ENCODE measurements around the gene OXSR1. TPM values are rescaled to one million over a fixed set of nuclear protein-coding genes. Genes with fewer than 3 reads are reported as not detected.

OXSR1 gene
- polyA plus RNA-seq, 2 of the 4 experiments (the other 2 are of a cell fraction) = 30.2 to 44.0 TPM

DNA sequence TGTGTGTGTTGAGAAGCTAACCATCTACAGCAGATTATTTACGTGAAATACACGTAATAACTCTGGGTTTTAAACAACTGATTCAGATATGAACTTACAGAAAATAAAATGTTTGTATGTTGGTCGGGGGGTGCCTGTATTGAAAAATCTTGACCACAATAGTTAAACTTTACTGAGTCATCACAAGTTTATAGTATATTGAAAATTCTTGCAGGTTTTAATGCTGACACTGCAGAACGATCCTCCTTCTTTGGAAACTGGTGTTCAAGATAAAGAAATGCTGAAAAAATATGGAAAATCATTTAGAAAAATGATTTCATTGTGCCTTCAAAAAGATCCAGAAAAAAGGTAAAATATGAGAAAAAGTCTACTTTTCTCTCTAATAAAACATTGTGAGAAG lies 59.0 kb downstream of the OXSR1 start:
- no peak overlapping the region for H3K4me3 ChIP-seq
- POLR2A ChIA-PET = no interaction called here
- TF ChIP-seq HOXB5 (CRISPR knock-in tag; IDR thresholded peaks at IDR 0.05) (no peak), MAFK (IDR thresholded peaks at IDR 0.05; ENCODE audit: partially characterized antibody) (peak; percentile 95)
- H3K4me1 ChIP-seq = peaks cover 16% of the 10 kb centered on the region; the same call in 2 of the 3 replicates
- DNase-seq (ENCODE audit: low read depth in 1 of 2, low spot score in 1 of 2) = no peak
- no peak overlapping the region for H3K27ac ChIP-seq
- ATAC-seq = no peak
- H3K4me2 ChIP-seq = no peak overlapping the region
- CTCF ChIA-PET = interaction anchor here (1.4 to 2.1 kb wide), 3 partner anchors 8 to 92 kb away, joined by 3 to 4 read pairs (median 3); no protein-coding TSS in a partner anchor
- no peaks in the 10 kb centered on the region for H3K9me3 ChIP-seq
- no peak for FAIRE-seq
- 91% methylated on average over 4 of the region's 4 CpGs for WGBS (ENCODE audit: missing lambda C conversion rate)

DNA sequence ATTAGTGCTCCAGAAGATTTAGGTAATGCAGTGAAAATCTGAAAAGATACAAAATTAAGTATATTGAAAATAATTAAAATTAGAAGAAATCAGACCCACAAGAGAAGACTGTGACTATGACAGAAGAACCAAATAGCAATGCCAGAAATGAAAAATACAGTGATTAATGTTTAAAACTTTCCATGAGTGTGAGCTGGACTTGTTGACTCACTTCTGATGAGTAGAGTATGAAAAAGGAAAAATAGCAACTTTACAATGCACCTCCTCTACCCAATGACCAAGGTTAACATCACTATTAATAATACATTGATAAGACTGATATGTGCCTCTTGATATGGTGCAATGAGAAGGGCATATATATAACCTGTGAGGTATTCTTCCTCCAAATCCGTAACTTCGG lies 60.9 kb downstream of the OXSR1 start:
- 97% methylated on average over 2 of the region's 2 CpGs for WGBS (ENCODE audit: missing lambda C conversion rate)
- Histone ChIP-seq H3K4me2 (no peak overlapping the region), H3K9me3 (no peaks in the 10 kb centered on the region), H3K4me3 (no peak overlapping the region), H3K4me1 (peaks cover 16% of the 10 kb centered on the region; the same call in 2 of the 3 replicates), H3K27ac (no peak overlapping the region)
- ChIA-PET CTCF (interaction anchor here (0.8 to 1.0 kb wide), 2 partner anchors 11 to 22 kb away, joined by 3 read pairs; no protein-coding TSS in a partner anchor), POLR2A (no interaction called here)
- FAIRE-seq (no peak), ATAC-seq (peak in 1 of 2 experiments; percentile 34; a peak in 1 of 6 replicates), DNase-seq (ENCODE audit: low read depth in 1 of 2, low spot score in 1 of 2) (no peak)
- TF ChIP-seq CBX8 (IDR thresholded peaks at IDR 0.05) (no peak), ESRRA (IDR thresholded peaks at IDR 0.05; ENCODE audit: borderline replicate concordance, low read length) (no peak), POLR2AphosphoS2 (conservative IDR thresholded peaks at IDR 0.05; ENCODE audit: low read length) (no peak), MAFK (IDR thresholded peaks at IDR 0.05; ENCODE audit: partially characterized antibody) (no peak), RNF2 (IDR thresholded peaks at IDR 0.05; ENCODE audit: borderline replicate concordance, low read depth) (no peak), SREBF2 (IDR thresholded peaks at IDR 0.05) (no peak), MYC (IDR thresholded peaks at IDR 0.05; ENCODE audit: borderline replicate concordance, low read length) (no peak), NPAS2 (CRISPR knock-in tag; IDR thresholded peaks at IDR 0.05; ENCODE audit: borderline replicate concordance) (no peak)
- TF ChIP-seq, protein P1, sequence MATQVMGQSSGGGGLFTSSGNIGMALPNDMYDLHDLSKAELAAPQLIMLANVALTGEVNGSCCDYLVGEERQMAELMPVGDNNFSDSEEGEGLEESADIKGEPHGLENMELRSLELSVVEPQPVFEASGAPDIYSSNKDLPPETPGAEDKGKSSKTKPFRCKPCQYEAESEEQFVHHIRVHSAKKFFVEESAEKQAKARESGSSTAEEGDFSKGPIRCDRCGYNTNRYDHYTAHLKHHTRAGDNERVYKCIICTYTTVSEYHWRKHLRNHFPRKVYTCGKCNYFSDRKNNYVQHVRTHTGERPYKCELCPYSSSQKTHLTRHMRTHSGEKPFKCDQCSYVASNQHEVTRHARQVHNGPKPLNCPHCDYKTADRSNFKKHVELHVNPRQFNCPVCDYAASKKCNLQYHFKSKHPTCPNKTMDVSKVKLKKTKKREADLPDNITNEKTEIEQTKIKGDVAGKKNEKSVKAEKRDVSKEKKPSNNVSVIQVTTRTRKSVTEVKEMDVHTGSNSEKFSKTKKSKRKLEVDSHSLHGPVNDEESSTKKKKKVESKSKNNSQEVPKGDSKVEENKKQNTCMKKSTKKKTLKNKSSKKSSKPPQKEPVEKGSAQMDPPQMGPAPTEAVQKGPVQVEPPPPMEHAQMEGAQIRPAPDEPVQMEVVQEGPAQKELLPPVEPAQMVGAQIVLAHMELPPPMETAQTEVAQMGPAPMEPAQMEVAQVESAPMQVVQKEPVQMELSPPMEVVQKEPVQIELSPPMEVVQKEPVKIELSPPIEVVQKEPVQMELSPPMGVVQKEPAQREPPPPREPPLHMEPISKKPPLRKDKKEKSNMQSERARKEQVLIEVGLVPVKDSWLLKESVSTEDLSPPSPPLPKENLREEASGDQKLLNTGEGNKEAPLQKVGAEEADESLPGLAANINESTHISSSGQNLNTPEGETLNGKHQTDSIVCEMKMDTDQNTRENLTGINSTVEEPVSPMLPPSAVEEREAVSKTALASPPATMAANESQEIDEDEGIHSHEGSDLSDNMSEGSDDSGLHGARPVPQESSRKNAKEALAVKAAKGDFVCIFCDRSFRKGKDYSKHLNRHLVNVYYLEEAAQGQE (IDR thresholded peaks at IDR 0.05) = no peak

DNA sequence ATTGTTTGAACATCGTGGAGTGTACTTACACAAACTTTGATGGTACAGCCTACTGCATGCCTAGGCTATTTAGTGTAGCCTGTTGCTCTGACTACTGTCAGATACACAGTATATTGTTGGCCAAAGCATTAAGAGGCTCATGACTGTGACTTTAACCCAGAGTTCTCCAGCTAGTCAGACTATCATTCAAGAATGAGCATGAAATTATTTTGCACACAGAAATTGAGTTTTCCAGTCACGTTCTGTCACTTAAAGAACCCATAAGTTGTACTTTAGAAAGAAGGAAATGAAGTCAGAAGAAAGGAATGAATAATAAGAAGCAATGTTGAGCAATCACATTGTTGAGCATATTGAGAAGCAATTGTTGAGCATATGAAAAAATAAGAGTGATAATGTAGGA lies 62.7 kb downstream of the OXSR1 start:
- peak; percentile 32 for FAIRE-seq
- Histone ChIP-seq H3K4me2 (no peak overlapping the region), H3K4me1 (peaks cover 16% of the 10 kb centered on the region; the same call in 2 of the 3 replicates), H3K4me3 (no peak overlapping the region), H3K27ac (no peak overlapping the region), H3K9me3 (no peaks in the 10 kb centered on the region)
- TF ChIP-seq KDM5A (IDR thresholded peaks at IDR 0.05) = no peak
- TF ChIP-seq, protein P2, sequence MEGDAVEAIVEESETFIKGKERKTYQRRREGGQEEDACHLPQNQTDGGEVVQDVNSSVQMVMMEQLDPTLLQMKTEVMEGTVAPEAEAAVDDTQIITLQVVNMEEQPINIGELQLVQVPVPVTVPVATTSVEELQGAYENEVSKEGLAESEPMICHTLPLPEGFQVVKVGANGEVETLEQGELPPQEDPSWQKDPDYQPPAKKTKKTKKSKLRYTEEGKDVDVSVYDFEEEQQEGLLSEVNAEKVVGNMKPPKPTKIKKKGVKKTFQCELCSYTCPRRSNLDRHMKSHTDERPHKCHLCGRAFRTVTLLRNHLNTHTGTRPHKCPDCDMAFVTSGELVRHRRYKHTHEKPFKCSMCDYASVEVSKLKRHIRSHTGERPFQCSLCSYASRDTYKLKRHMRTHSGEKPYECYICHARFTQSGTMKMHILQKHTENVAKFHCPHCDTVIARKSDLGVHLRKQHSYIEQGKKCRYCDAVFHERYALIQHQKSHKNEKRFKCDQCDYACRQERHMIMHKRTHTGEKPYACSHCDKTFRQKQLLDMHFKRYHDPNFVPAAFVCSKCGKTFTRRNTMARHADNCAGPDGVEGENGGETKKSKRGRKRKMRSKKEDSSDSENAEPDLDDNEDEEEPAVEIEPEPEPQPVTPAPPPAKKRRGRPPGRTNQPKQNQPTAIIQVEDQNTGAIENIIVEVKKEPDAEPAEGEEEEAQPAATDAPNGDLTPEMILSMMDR (IDR thresholded peaks at IDR 0.05) = no peak
- no peak for TF ChIP-seq NR3C1 (IDR thresholded peaks at IDR 0.05)
- TF ChIP-seq CEBPB (IDR thresholded peaks at IDR 0.05) = peak; percentile 35 to 62; a peak in 3 of 4 replicates
- TF ChIP-seq KDM1A (IDR thresholded peaks at IDR 0.05; ENCODE audit: low read depth) = no peak
- TF ChIP-seq CHD4 (IDR thresholded peaks at IDR 0.05; ENCODE audit: borderline replicate concordance) = no peak
- TF ChIP-seq, protein P3, sequence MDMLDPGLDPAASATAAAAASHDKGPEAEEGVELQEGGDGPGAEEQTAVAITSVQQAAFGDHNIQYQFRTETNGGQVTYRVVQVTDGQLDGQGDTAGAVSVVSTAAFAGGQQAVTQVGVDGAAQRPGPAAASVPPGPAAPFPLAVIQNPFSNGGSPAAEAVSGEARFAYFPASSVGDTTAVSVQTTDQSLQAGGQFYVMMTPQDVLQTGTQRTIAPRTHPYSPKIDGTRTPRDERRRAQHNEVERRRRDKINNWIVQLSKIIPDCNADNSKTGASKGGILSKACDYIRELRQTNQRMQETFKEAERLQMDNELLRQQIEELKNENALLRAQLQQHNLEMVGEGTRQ (IDR thresholded peaks at IDR 0.05) = no peak
- ATAC-seq = peak; percentile 68 to 78; a peak in 5 of 6 replicates
- DNase-seq (ENCODE audit: low read depth in 1 of 2, low spot score in 1 of 2) = peak in 1 of 2 experiments; percentile 24
- 47% methylated on average over 2 of the region's 2 CpGs for WGBS (ENCODE audit: missing lambda C conversion rate)
- ChIA-PET POLR2A (no interaction called here), CTCF (no interaction called here)
